ENCODE results near the gene C10orf71.

Gene C10orf71

GRCh38 chr10:49361735-49362568, 63.0 kb downstream of the C10orf71 start (continued):
- no peak for TF ChIP-seq ZNF23 (tag by site-specific recombination; IDR thresholded peaks at IDR 0.05; ENCODE audit: borderline replicate concordance)

GRCh38 chr10:49362596-49363260, 63.8 kb downstream of the C10orf71 start:
- TF ChIP-seq KLF7 (tag by site-specific recombination; IDR thresholded peaks at IDR 0.05; ENCODE audit: borderline replicate concordance) = no peak
- TF ChIP-seq ZIC2 (tag by site-specific recombination; IDR thresholded peaks at IDR 0.05) = 0 out of 2 replicates have a peak, but pooled peaks have one; percentile 21
- no peaks in the 10 kb centered on the region for H3K36me3 ChIP-seq (ENCODE audit: control insufficient read depth in 2 of 2, insufficient read depth in 1 of 2, low read length in 2 of 2)
- no peak overlapping the region for H3K4me3 ChIP-seq (ENCODE audit: low read depth, low read length)
- POLR2A ChIA-PET = no interaction called here
- H3K9me3 ChIP-seq (ENCODE audit: control insufficient read depth, insufficient read depth, low read depth, low read length) = no peaks in the 10 kb centered on the region
- CTCF ChIA-PET = interaction anchor here (1.3 kb wide), 1 partner anchor 135 kb away, joined by 3 read pairs; no protein-coding TSS in a partner anchor
- no peak overlapping the region for H3K27ac ChIP-seq (ENCODE audit: extremely low read depth, low read depth, low read length)
- H3K4me1 ChIP-seq (ENCODE audit: control insufficient read depth, insufficient read depth, low read length) = no peaks in the 10 kb centered on the region

- Histone ChIP-seq H3K4me3 (ENCODE audit: low read depth, low read length) (no peak overlapping the region), H3K4me1 (ENCODE audit: control insufficient read depth, insufficient read depth, low read length) (no peaks in the 10 kb centered on the region), H3K27ac (ENCODE audit: extremely low read depth, low read depth, low read length) (no peak overlapping the region), H3K9me3 (ENCODE audit: control insufficient read depth, insufficient read depth, low read depth, low read length) (no peaks in the 10 kb centered on the region), H3K36me3 (ENCODE audit: control insufficient read depth in 2 of 2, insufficient read depth in 1 of 2, low read length in 2 of 2) (no peaks in the 10 kb centered on the region)
- ChIA-PET CTCF (interaction anchor here (0.6 kb wide), 1 partner anchor 695 kb away, joined by 3 read pairs; no protein-coding TSS in a partner anchor), POLR2A (no interaction called here)
- TF ChIP-seq ZNF394 (tag by site-specific recombination; IDR thresholded peaks at IDR 0.05; ENCODE audit: borderline replicate concordance) (no peak), KLF7 (tag by site-specific recombination; IDR thresholded peaks at IDR 0.05; ENCODE audit: borderline replicate concordance) (no peak), ZNF19 (tag by site-specific recombination; IDR thresholded peaks at IDR 0.05; ENCODE audit: low read depth) (no peak), YY1 (tag by site-specific recombination; IDR thresholded peaks at IDR 0.05) (no peak), ZNF837 (tag by site-specific recombination; IDR thresholded peaks at IDR 0.05) (no peak), ZNF707 (tag by site-specific recombination; IDR thresholded peaks at IDR 0.05) (no peak), ZNF529 (tag by site-specific recombination; IDR thresholded peaks at IDR 0.05; ENCODE audit: insufficient replicate concordance) (no peak), ZNF624 (tag by site-specific recombination; IDR thresholded peaks at IDR 0.05) (no peak), ZNF488 (tag by site-specific recombination; IDR thresholded peaks at IDR 0.05) (no peak), ZNF26 (tag by site-specific recombination; IDR thresholded peaks at IDR 0.05) (no peak), ZSCAN4 (tag by site-specific recombination; IDR thresholded peaks at IDR 0.05) (no peak), IKZF3 (tag by site-specific recombination; IDR thresholded peaks at IDR 0.05) (no peak), ZNF785 (tag by site-specific recombination; IDR thresholded peaks at IDR 0.05) (no peak), ZNF416 (tag by site-specific recombination; IDR thresholded peaks at IDR 0.05) (no peak)
Measured at GRCh38 chr10:49363309-49364031, 64.5 kb downstream of the C10orf71 start.
